Motor neuron (in vitro differentiated cells): ENCODE data around the gene TMEM132D. TPM values are rescaled to one million over a fixed set of nuclear protein-coding genes. Genes with fewer than 3 reads are reported as not detected.

Source experiments
- ATAC-seq, 8 experiments: fragments of 200-7000 bp; cut with Tn5 transposase; replicated peaks in 6 of 8; 2 replicates each; pipeline ENCODE4 v1.8.0; 2021; ENCODE audit warnings: mild to moderate bottlenecking in 8 of 8, moderate library complexity in 8 of 8
- H3K27ac ChIP-seq, 2 donors: fragments of 250-450 bp; sonication (Bioruptor Pico); 2 replicates each; pipeline ENCODE4 v1.9.0; 2021; ENCODE audit warnings: antibody characterized with exemption in 2 of 2, mild to moderate bottlenecking in 2 of 2, moderate library complexity in 1 of 2
- H3K4me1 ChIP-seq, 2 donors: fragments of 250-450 bp; sonication (Bioruptor Pico); replicated peaks in 1 of 2; 2 replicates each; pipeline ENCODE4 v1.6.1; 2021; ENCODE audit warnings: antibody characterized with exemption in 2 of 2, mild to moderate bottlenecking in 2 of 2, moderate library complexity in 1 of 2
- H3K4me3 ChIP-seq, 5 donors: fragments of 250-450 bp; sonication (Bioruptor Pico); 2 replicates each; pipeline ENCODE4 v1.9.0; 2021; ENCODE audit warnings: antibody characterized with exemption in 5 of 5, mild to moderate bottlenecking in 5 of 5, moderate library complexity in 4 of 5
- WGBS, 10 experiments: fragments of 450-650 bp; shearing (Covaris generic); methylation state at CpG; one replicate each; pipeline ENCODE4 v1.0.0; 2022; 5-methylcytosine and 5-hydroxymethylcytosine counted together
- in situ Hi-C, 9 experiments: fragments of 400-800 bp; cut with MboI; loops; one replicate each; pipeline ENCODE4 v1.15.0; 2021; ENCODE audit warnings: low sequenced_read_pairs in 9 of 9, low pct_unique_long_range_greater_than_20kb in 2 of 9; ENCODE audit not compliant: unreplicated experiment in 9 of 9
- total RNA-seq, 8 experiments: library from RNA; unstranded; fragments of 300-600 nt; gene quantifications; 2 replicates each; pipeline versions ENCODE4 v1.2.3 to v1.2.4, GENCODE V29; 2022

Gene TMEM132D
- total RNA-seq, 8 experiments from 2014 or later: 0.17 to 5.7 (median 1.5) TPM; not detected in 1

- no peaks in the 10 kb centered on the region for H3K4me1 ChIP-seq
Observed at GRCh38 chr12:129839679-129840078, 64.1 kb downstream of the TMEM132D start.

DNA sequence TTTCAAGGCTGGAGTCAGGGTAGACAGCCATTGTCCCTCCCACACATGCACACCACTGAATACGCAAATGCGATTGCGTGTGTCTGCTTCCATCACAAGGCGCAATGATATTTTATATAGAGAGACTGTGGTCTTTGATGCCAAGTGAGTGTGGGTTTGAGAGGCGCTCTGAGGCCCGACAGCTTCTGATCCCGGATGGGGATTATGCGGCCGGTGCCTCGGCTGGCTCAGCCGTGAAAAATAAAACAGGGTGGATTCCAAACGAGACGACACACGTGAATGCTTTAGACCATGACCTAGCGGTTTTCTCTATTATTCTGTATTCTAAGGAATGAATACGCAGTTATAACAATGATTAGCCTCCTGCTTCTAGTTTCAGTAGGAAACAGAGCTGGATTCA is 72.5 kb downstream of the TMEM132D start:
- 34 to 92% (median 72%) methylated on average over 1 to 15 of the region's 16 CpGs; no CpG with 5 or more reads in 2 of the 10 experiments for WGBS, 10 experiments
- H3K4me3 ChIP-seq: no peak overlapping the region
- no peak overlapping the region for H3K27ac ChIP-seq
- in situ Hi-C loops: no loop called here
- H3K4me1 ChIP-seq: no peaks in the 10 kb centered on the region
- peak in 1 of 8 experiments; percentile 63 for ATAC-seq

More at GRCh38 chr12:129839679-129840078, 64.1 kb downstream of the TMEM132D start:
- 58 to 92% (median 68%) methylated on average over 2 to 6 of the region's 10 CpGs; no CpG with 5 or more reads in 4 of the 10 experiments for WGBS, 10 experiments
- no peak for ATAC-seq
- Histone ChIP-seq H3K27ac (no peak overlapping the region), H3K4me3 (no peak overlapping the region)
- in situ Hi-C loops: no loop called here

- in situ Hi-C loops: no loop called here
- WGBS, 10 experiments: 6 to 62% (median 16%) methylated on average over 1 to 3 of the region's 4 CpGs; no CpG with 5 or more reads in 2 of the 10 experiments
- ATAC-seq: peak in 2 of 8 experiments; percentile 69 to 92
Observed at GRCh38 chr12:129830796-129831195, 73.0 kb downstream of the TMEM132D start.

DNA sequence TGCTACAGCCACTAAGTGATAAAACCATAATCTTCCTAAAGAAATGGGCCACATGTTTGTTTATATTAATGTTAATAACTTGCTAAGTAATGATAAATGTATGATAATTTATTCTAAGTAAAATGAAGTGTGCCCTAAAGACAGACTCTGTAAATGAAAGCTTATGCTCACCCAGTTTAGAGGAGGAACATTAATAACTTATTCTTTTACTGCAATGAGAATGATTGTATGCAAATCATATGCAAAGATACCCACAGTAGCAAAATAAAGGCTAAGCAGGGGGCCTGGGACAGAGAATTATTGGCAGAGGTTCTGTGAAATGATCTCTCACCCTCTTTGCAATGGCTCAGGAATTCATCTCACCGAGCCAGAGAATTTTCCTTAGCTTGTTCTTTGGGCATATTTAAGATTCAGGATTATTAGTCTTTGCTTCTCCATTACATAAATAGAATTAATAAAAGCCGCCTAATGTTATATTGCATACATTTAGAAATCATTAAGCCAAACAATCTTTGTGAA is 75.9 kb downstream of the TMEM132D start:
- no peak overlapping the region for H3K4me3 ChIP-seq
- WGBS, 10 experiments: 0 to 60% (median 35%) methylated on average over 1 to 2 of the region's 2 CpGs
- no peak overlapping the region for H3K27ac ChIP-seq
- in situ Hi-C loops: no loop called here
- H3K4me1 ChIP-seq: no peaks in the 10 kb centered on the region
- peak in 1 of 8 experiments; percentile 91 for ATAC-seq

More at GRCh38 chr12:129830796-129831195, 73.0 kb downstream of the TMEM132D start:
- H3K4me1 ChIP-seq: no peaks in the 10 kb centered on the region
- no peak overlapping the region for H3K4me3 ChIP-seq
- H3K27ac ChIP-seq: no peak overlapping the region

- Histone ChIP-seq H3K4me1 (no peaks in the 10 kb centered on the region), H3K27ac (no peak overlapping the region), H3K4me3 (no peak overlapping the region)
- WGBS, 10 experiments: 36 to 100% (median 69%) methylated on average over 1 to 5 of the region's 5 CpGs; no CpG with 5 or more reads in 1 of the 10 experiments
- in situ Hi-C loops: no loop called here
- ATAC-seq: no peak
Observed at GRCh38 chr12:129827102-129827865, 76.5 kb downstream of the TMEM132D start.

GRCh38 chr12:129826273-129826672 is 77.6 kb downstream of the TMEM132D start:
- 40 to 96% (median 75%) methylated on average over 1 to 8 of the region's 10 CpGs; no CpG with 5 or more reads in 3 of the 10 experiments for WGBS, 10 experiments
- in situ Hi-C loops: no loop called here
- Histone ChIP-seq H3K4me3 (no peak overlapping the region), H3K4me1 (no peaks in the 10 kb centered on the region), H3K27ac (no peak overlapping the region)
- ATAC-seq: no peak

GRCh38 chr12:129825316-129825715 is 78.5 kb downstream of the TMEM132D start:
- Histone ChIP-seq H3K27ac (no peak overlapping the region), H3K4me1 (no peaks in the 10 kb centered on the region), H3K4me3 (no peak overlapping the region)
- no peak for ATAC-seq
- WGBS, 10 experiments: 20 to 50% (median 49%) methylated on average over 1 to 3 of the region's 9 CpGs; no CpG with 5 or more reads in 7 of the 10 experiments
- in situ Hi-C loops: no loop called here

DNA sequence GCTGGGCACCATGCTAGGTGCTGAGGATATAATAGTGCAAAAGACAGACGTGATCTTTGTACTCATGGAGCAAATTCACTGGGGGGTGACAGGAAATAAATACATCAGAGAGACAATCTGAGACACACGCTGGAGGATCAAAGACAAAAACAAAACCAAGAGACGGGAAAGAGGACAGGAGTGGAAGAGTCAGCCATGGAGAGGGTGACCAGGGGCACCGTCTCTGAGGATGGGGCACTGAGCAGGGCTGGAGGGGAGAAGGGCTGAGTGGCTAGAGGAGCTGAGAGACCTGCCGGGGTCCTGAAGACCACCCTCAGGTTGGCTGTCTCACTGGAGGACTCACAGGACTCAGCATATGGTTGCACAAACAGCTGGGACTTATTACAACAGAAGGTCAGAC is 81.9 kb downstream of the TMEM132D start:
- H3K4me1 ChIP-seq: no peaks in the 10 kb centered on the region
- H3K4me3 ChIP-seq: no peak overlapping the region
- in situ Hi-C loops: no loop called here
- H3K27ac ChIP-seq: no peak overlapping the region
- 0 to 80% (median 10%) methylated on average over 1 to 3 of the region's 5 CpGs; no CpG with 5 or more reads in 3 of the 10 experiments for WGBS, 10 experiments
- ATAC-seq: no peak

GRCh38 chr12:129819391-129819790 is 84.4 kb downstream of the TMEM132D start:
- H3K4me3 ChIP-seq: no peak overlapping the region
- in situ Hi-C loops: no loop called here
- no peak for ATAC-seq
- WGBS, 10 experiments: 30 to 80% (median 56%) methylated on average over 1 to 8 of the region's 12 CpGs; no CpG with 5 or more reads in 2 of the 10 experiments
- no peaks in the 10 kb centered on the region for H3K4me1 ChIP-seq
- H3K27ac ChIP-seq: no peak overlapping the region

DNA sequence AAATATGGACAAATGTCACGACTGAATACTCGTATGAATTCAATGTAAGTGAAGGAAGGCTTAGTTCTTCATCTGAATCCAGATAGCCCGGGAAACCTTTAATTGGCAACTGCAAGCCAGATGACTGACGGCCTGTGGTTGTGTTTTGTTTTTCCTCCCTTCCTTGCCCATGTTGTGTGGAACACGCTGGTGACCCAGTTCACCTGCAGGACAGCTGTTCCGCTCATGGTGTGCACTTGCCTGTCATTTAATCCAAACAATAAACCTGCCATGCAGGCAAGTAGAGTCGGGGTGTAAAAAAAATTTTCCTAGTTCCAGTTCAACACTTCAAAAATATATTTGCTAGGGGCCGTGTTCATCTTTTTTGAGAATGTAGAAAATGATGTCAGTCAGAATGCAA is 88.0 kb downstream of the TMEM132D start:
- no peaks in the 10 kb centered on the region for H3K4me1 ChIP-seq
- no peak for ATAC-seq
- H3K4me3 ChIP-seq: no peak overlapping the region
- in situ Hi-C loops: no loop called here
- no peak overlapping the region for H3K27ac ChIP-seq
- WGBS, 10 experiments: 0 to 100% (median 43%) methylated on average over 2 to 8 of the region's 8 CpGs

- no peak overlapping the region for H3K4me3 ChIP-seq
- in situ Hi-C loops: no loop called here
- no peaks in the 10 kb centered on the region for H3K4me1 ChIP-seq
- WGBS, 10 experiments: 18 to 82% (median 41%) methylated on average over 1 to 6 of the region's 7 CpGs; no CpG with 5 or more reads in 2 of the 10 experiments
- no peak overlapping the region for H3K27ac ChIP-seq
- ATAC-seq: peak in 2 of 8 experiments; percentile 28 to 79
Observed at GRCh38 chr12:129811963-129812362, 91.9 kb downstream of the TMEM132D start.

GRCh38 chr12:129807136-129807535 is 96.7 kb downstream of the TMEM132D start:
- 40 to 90% (median 69%) methylated on average over 1 to 7 of the region's 11 CpGs; no CpG with 5 or more reads in 2 of the 10 experiments for WGBS, 10 experiments
- no peak overlapping the region for H3K4me3 ChIP-seq
- H3K27ac ChIP-seq: no peak overlapping the region
- in situ Hi-C loops: no loop called here
- ATAC-seq: no peak
- H3K4me1 ChIP-seq: no peaks in the 10 kb centered on the region

GRCh38 chr12:129791396-129791795 is 112.4 kb downstream of the TMEM132D start:
- Histone ChIP-seq H3K4me1 (no peaks in the 10 kb centered on the region), H3K27ac (no peak overlapping the region), H3K4me3 (no peak overlapping the region)
- 0 to 90% (median 34%) methylated on average over 1 to 5 of the region's 5 CpGs for WGBS, 10 experiments
- peak in 2 of 8 experiments; percentile 7 to 16 for ATAC-seq
- in situ Hi-C loops: no loop called here
